Progenitor cell of endocrine pancreas (in vitro differentiated cells): Measurements from ENCODE around the gene AMER2. TPM values are rescaled to one million over a fixed set of nuclear protein-coding genes. Genes with fewer than 3 reads are reported as not detected.

ENCODE experiments used
- DNase-seq: peaks from one replicate; pipeline ENCODE4 v3.0.0; 2021; ENCODE audit warnings: low spot score; ENCODE audit not compliant: unreplicated experiment
- H3K27ac Mint-ChIP-seq: 2 replicates; pipeline ENCODE4 v1.8.0; 2021; ENCODE audit warnings: mild to moderate bottlenecking, moderate library complexity, mixed read lengths
- H3K27me3 Mint-ChIP-seq: 2 replicates; pipeline ENCODE4 v1.8.0; 2021; ENCODE audit warnings: mixed read lengths
- H3K36me3 Mint-ChIP-seq: 2 replicates; pipeline ENCODE4 v1.8.0; 2022; ENCODE audit warnings: mixed read lengths; ENCODE audit not compliant: insufficient read depth
- H3K4me1 Mint-ChIP-seq: 2 replicates; pipeline ENCODE4 v1.8.0; 2021; ENCODE audit warnings: low read depth, mixed read lengths
- H3K4me3 Mint-ChIP-seq: 2 replicates; pipeline ENCODE4 v1.8.0; 2021; ENCODE audit warnings: low read depth, mild to moderate bottlenecking, moderate library complexity, mixed read lengths
- H3K9me3 Mint-ChIP-seq: 2 replicates; pipeline ENCODE4 v1.8.0; 2021; ENCODE audit warnings: low read depth, mixed read lengths
- CTCF ChIP-seq: fragments of 200-600 bp; sonication (generic); IDR thresholded peaks from one replicate; pipeline ENCODE4 v1.5.0; 2021; ENCODE audit warnings: antibody characterized with exemption, mild to moderate bottlenecking; ENCODE audit not compliant: unreplicated experiment
- total RNA-seq: library from RNA; stranded (reverse); gene quantifications from 2 replicates; pipeline ENCODE4 v1.2.1, GENCODE V29; 2021

The AMER2 gene
- total RNA-seq, 1 donor from 2014 or later: 0.05 TPM

DNA sequence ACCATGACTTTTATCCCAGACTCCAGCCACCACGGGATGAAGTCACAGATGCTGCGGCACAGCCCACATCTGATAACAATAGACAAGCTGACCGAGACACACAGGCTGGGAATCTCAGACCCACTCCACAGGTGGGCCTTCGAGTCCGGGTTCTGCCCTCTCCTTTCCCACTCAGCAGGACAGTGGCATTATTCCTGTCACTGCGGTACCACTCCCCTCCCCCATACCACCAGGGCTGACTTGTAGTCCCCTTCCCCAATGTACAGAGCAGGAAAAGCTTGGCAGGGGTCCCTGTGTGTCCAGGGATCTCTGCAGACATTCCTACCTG, 179 bp upstream of the AMER2 start:
- H3K27ac Mint-ChIP-seq: no peak overlapping the region
- no peak for TF ChIP-seq CTCF
- no peaks in the 10 kb centered on the region for H3K36me3 Mint-ChIP-seq
- no peaks in the 10 kb centered on the region for H3K9me3 Mint-ChIP-seq
- H3K4me3 Mint-ChIP-seq: peak overlapping the region; percentile 68
- peaks cover 88% of the 10 kb centered on the region for H3K27me3 Mint-ChIP-seq
- no peak for DNase-seq
- H3K4me1 Mint-ChIP-seq: peaks cover 5% of the 10 kb centered on the region

- H3K27me3 Mint-ChIP-seq: peaks cover 81% of the 10 kb centered on the region
- TF ChIP-seq CTCF: no peak
- H3K27ac Mint-ChIP-seq: peak overlapping the region; percentile 63
These were observed 945 bp downstream of the AMER2 start for GRCh38 chr13:25171170-25171516.

GRCh38 chr13:25170554-25171111, 1.5 kb downstream of the AMER2 start:
- Mint-ChIP-seq H3K4me1 (peaks cover 5% of the 10 kb centered on the region), H3K9me3 (no peaks in the 10 kb centered on the region), H3K27me3 (peaks cover 77% of the 10 kb centered on the region), H3K36me3 (no peaks in the 10 kb centered on the region), H3K27ac (no peak overlapping the region), H3K4me3 (peak overlapping the region; percentile 68)
- DNase-seq: peak; percentile 35
- TF ChIP-seq CTCF: no peak

More at GRCh38 chr13:25171170-25171516, 945 bp downstream of the AMER2 start:
- peak overlapping the region; percentile 68 for H3K4me3 Mint-ChIP-seq
- peaks cover 5% of the 10 kb centered on the region for H3K4me1 Mint-ChIP-seq
- H3K9me3 Mint-ChIP-seq: no peaks in the 10 kb centered on the region
- DNase-seq: no peak
- no peaks in the 10 kb centered on the region for H3K36me3 Mint-ChIP-seq

- no peak for DNase-seq
- peak overlapping the region; percentile 56 for H3K4me3 Mint-ChIP-seq
- TF ChIP-seq CTCF: no peak
These were observed 2.0 kb downstream of the AMER2 start for GRCh38 chr13:25169951-25170553.

DNA sequence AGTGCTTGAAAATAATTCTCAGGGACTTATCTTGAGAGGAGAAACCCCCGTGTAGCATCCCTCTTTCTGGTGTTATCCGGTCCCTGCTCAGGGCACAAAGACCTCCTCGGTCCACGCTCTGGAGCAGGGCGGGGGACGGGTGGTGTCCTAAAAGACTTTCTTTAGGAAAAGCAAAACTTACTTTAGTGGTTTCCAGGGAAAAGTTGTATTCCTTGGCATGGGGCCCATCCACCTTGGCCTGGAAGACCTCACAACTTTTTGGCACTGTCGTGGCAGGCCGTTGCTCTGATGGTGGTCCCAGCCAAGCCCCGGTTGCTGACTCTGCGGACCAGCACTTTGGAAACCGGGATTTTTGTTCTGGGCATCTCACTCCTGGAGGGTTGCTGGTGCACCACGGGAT, 2.7 kb downstream of the AMER2 start:
- Mint-ChIP-seq H3K27me3 (peaks cover 72% of the 10 kb centered on the region), H3K9me3 (no peaks in the 10 kb centered on the region), H3K4me3 (no peak overlapping the region), H3K36me3 (no peaks in the 10 kb centered on the region), H3K4me1 (peaks cover 5% of the 10 kb centered on the region), H3K27ac (no peak overlapping the region)
- DNase-seq: no peak
- no peak for TF ChIP-seq CTCF

More at GRCh38 chr13:25169951-25170553, 2.0 kb downstream of the AMER2 start:
- H3K27me3 Mint-ChIP-seq: peaks cover 77% of the 10 kb centered on the region
- H3K9me3 Mint-ChIP-seq: no peaks in the 10 kb centered on the region
- H3K4me1 Mint-ChIP-seq: peaks cover 5% of the 10 kb centered on the region
- H3K27ac Mint-ChIP-seq: no peak overlapping the region
- no peaks in the 10 kb centered on the region for H3K36me3 Mint-ChIP-seq
